H1 (cell line): Measurements from ENCODE around the gene LSR. TPM values are rescaled to one million over a fixed set of nuclear protein-coding genes. Genes with fewer than 3 reads are reported as not detected.

Experiments
- CTCF ChIA-PET: fragments of 300-600 bp; sonication (Branson Sonifier 250); formaldehyde crosslinking; loops from one replicate; lab custom pipeline; 2021; ENCODE audit not compliant: partially characterized antibody; lab: Charles Lee
- POLR2A ChIA-PET: fragments of 300-600 bp; sonication (Branson Sonifier 250); formaldehyde crosslinking; loops from one replicate; lab custom pipeline; 2021; ENCODE audit warnings: inconsistent platforms; ENCODE audit not compliant: partially characterized antibody; lab: Charles Lee
- DNase-seq, 2 experiments: peaks; one replicate each; pipeline versions ENCODE4 v3.0.0 to v3.0.0-alpha.2; 2010 to 2022; ENCODE audit warnings: low spot score in 2 of 2, low read depth in 1 of 2, mixed read lengths in 1 of 2
- FAIRE-seq: peaks from 2 replicates; lab custom pipeline; 2011; peaks lifted over from hg19 to GRCh38; lab: Jason Lieb, UNC
- H2AFZ ChIP-seq: 2 replicates; pipeline ENCODE4 v1.8.1; 2012; ENCODE audit warnings: low read length, inconsistent platforms
- H2AK5ac ChIP-seq: 2 replicates; pipeline ENCODE4 v1.6.1; 2013; ENCODE audit warnings: low read depth, low read length
- H2BK120ac ChIP-seq: replicated peaks from 2 replicates; pipeline ENCODE3; 2013; ENCODE audit warnings: low read depth, low read length, inconsistent platforms
- H2BK12ac ChIP-seq: 2 replicates; pipeline ENCODE4 v1.6.1; 2013; ENCODE audit warnings: low read depth, low read length
- H2BK15ac ChIP-seq: 2 replicates; pipeline ENCODE4 v1.6.1; 2013; ENCODE audit warnings: low read length
- H2BK20ac ChIP-seq: 2 replicates; pipeline ENCODE4 v1.6.1; 2013; ENCODE audit warnings: low read length
- H2BK5ac ChIP-seq: 2 replicates; pipeline ENCODE4 v1.6.1; 2013; ENCODE audit warnings: low read depth, low read length
- H3K14ac ChIP-seq: 2 replicates; pipeline ENCODE4 v1.6.1; 2013; ENCODE audit warnings: inconsistent platforms; ENCODE audit not compliant: insufficient read length
- H3K18ac ChIP-seq: 2 replicates; pipeline ENCODE4 v1.6.1; 2013; ENCODE audit warnings: low read length; ENCODE audit errors: extremely low read depth
- H3K23ac ChIP-seq: 2 replicates; pipeline ENCODE4 v1.6.1; 2013; ENCODE audit warnings: inconsistent platforms; ENCODE audit not compliant: insufficient read length
- H3K23me2 ChIP-seq: 2 replicates; pipeline ENCODE4 v1.6.1; 2013; ENCODE audit warnings: low read depth, low read length
- H3K27ac ChIP-seq: 2 replicates; pipeline ENCODE4 v1.6.1; 2011; ENCODE audit warnings: low read depth, low read length, inconsistent platforms
- H3K27me3 ChIP-seq, 4 experiments: replicated peaks in 1 of 4; 1 replicate in 1 of 4; 2 replicates in 3 of 4; pipeline versions ENCODE4 v1.6.1 to v1.8.1; 2011 to 2013; ENCODE audit warnings: low read length in 3 of 4, mild to moderate bottlenecking in 3 of 4, inconsistent platforms in 2 of 4, mixed read lengths in 2 of 4, moderate library complexity in 1 of 4; ENCODE audit not compliant: control insufficient read depth in 3 of 4, insufficient read depth in 3 of 4; ENCODE audit errors: extremely low read depth in 1 of 4
- H3K36me3 ChIP-seq, 4 experiments: 2 replicates each; pipeline versions ENCODE4 v1.6.1 to v1.8.1; 2011 to 2013; ENCODE audit warnings: mild to moderate bottlenecking in 4 of 4, low read length in 3 of 4, moderate library complexity in 2 of 4, control low read depth in 1 of 4, inconsistent platforms in 1 of 4; ENCODE audit not compliant: insufficient read depth in 4 of 4, control insufficient read depth in 2 of 4
- H3K4ac ChIP-seq: replicated peaks from 2 replicates; pipeline ENCODE3; 2013; ENCODE audit warnings: low read length, low read depth, mixed read lengths, inconsistent platforms; ENCODE audit not compliant: insufficient read length
- H3K4me1 ChIP-seq, 4 experiments: replicated peaks in 1 of 4; 1 replicate in 1 of 4; 2 replicates in 3 of 4; pipeline versions ENCODE4 v1.6.1 to v1.8.1; 2011 to 2013; ENCODE audit warnings: low read length in 3 of 4, inconsistent platforms in 2 of 4, mixed read lengths in 1 of 4; ENCODE audit not compliant: insufficient read depth in 4 of 4, control insufficient read depth in 3 of 4
- H3K4me2 ChIP-seq, 2 experiments: 2 replicates each; pipeline versions ENCODE4 v1.6.1 to v1.8.1; 2011 to 2013; ENCODE audit warnings: low read depth in 2 of 2, low read length in 2 of 2, control low read depth in 1 of 2, inconsistent platforms in 1 of 2, mild to moderate bottlenecking in 1 of 2; ENCODE audit not compliant: insufficient read depth in 1 of 2
- H3K4me3 ChIP-seq, 4 experiments: fragments of 200-600, 300-600 bp in 1 of 4; sonication (generic), shearing (Covaris generic), sonication (Bioruptor Twin) in 1 of 4; 2 replicates each; pipeline versions ENCODE4 v1.5.1 to v1.8.1; 2011 to 2016; ENCODE audit warnings: low read length in 4 of 4, low read depth in 3 of 4, control low read depth in 2 of 4, inconsistent platforms in 2 of 4, mild to moderate bottlenecking in 2 of 4, mixed read lengths in 1 of 4, moderate library complexity in 1 of 4; ENCODE audit not compliant: insufficient read depth in 2 of 4; ENCODE audit errors: extremely low read depth in 1 of 4
- H3K56ac ChIP-seq: replicated peaks from 2 replicates; pipeline ENCODE3; 2013; ENCODE audit warnings: low read depth, mild to moderate bottlenecking, mixed read lengths, low read length, inconsistent platforms; ENCODE audit not compliant: insufficient read length
- H3K79me1 ChIP-seq: 2 replicates; pipeline ENCODE4 v1.6.1; 2013; ENCODE audit warnings: low read depth, low read length, control low read depth
- H3K79me2 ChIP-seq, 2 experiments: 2 replicates each; pipeline versions ENCODE4 v1.6.1 to v1.8.1; 2012 to 2013; ENCODE audit warnings: low read length in 2 of 2, mild to moderate bottlenecking in 2 of 2, inconsistent platforms in 1 of 2; ENCODE audit not compliant: insufficient read depth in 2 of 2, control insufficient read depth in 1 of 2
- H3K9ac ChIP-seq, 4 experiments: replicated peaks in 1 of 4; 1 replicate in 1 of 4; 2 replicates in 3 of 4; pipeline versions ENCODE4 v1.6.1 to v1.8.1; 2011 to 2013; ENCODE audit warnings: low read depth in 3 of 4, low read length in 3 of 4, control low read depth in 2 of 4, mild to moderate bottlenecking in 2 of 4, moderate library complexity in 2 of 4, inconsistent platforms in 1 of 4; ENCODE audit errors: extremely low read depth in 1 of 4
- H3K9me3 ChIP-seq, 2 experiments: 2 replicates each; pipeline versions ENCODE4 v1.6.1 to v1.8.1; 2012 to 2013; ENCODE audit warnings: mild to moderate bottlenecking in 2 of 2, moderate library complexity in 2 of 2, control low read depth in 1 of 2, inconsistent platforms in 1 of 2, low read depth in 1 of 2, low read length in 1 of 2, mixed read lengths in 1 of 2; ENCODE audit not compliant: insufficient read depth in 2 of 2
- H4K20me1 ChIP-seq, 2 experiments: replicated peaks in 1 of 2; 2 replicates each; pipeline versions ENCODE3 to v1.8.1; 2011 to 2013; ENCODE audit warnings: inconsistent platforms in 2 of 2, low read length in 2 of 2, mild to moderate bottlenecking in 1 of 2; ENCODE audit not compliant: insufficient read depth in 2 of 2, control insufficient read depth in 1 of 2
- H4K5ac ChIP-seq: 2 replicates; pipeline ENCODE4 v1.6.1; 2013; ENCODE audit warnings: low read length, low read depth, mixed read lengths, inconsistent platforms; ENCODE audit not compliant: insufficient read length
- H4K8ac ChIP-seq: 2 replicates; pipeline ENCODE4 v1.8.0; 2013; ENCODE audit warnings: mild to moderate bottlenecking, moderate library complexity, low read length, inconsistent platforms; ENCODE audit not compliant: insufficient read depth; ENCODE audit errors: extremely low read depth
- H4K91ac ChIP-seq: replicated peaks from 2 replicates; pipeline ENCODE3; 2013; ENCODE audit warnings: low read length, mixed read lengths, inconsistent platforms; ENCODE audit not compliant: insufficient read length
- CBX8 ChIP-seq: fragments of 300-800, 300-1000 bp; sonication (generic); IDR thresholded peaks from 2 replicates; pipeline ENCODE4 v1.7.1; 2016; ENCODE audit warnings: low read depth, low read length, borderline replicate concordance
- CEBPB ChIP-seq: IDR thresholded peaks from 2 replicates; pipeline ENCODE4 v1.6.1; 2012; ENCODE audit warnings: low read depth, low read length
- CTCF ChIP-seq, 3 experiments: IDR thresholded peaks; 1 replicate in 2 of 3; 2 replicates in 1 of 3; pipeline versions ENCODE4 v1.5.1 to v1.6.1; 2011; ENCODE audit warnings: low read length in 3 of 3, mild to moderate bottlenecking in 3 of 3, inconsistent platforms in 2 of 3, low read depth in 1 of 3, moderate library complexity in 1 of 3; ENCODE audit not compliant: insufficient read depth in 1 of 3; ENCODE audit errors: control extremely low read depth in 1 of 3
- E2F6 ChIP-seq: IDR thresholded peaks from 2 replicates; pipeline ENCODE4 v1.6.1; 2012; ENCODE audit warnings: inconsistent platforms
- FOSL1 ChIP-seq: IDR thresholded peaks from 2 replicates; pipeline ENCODE4 v1.6.1; 2011; ENCODE audit warnings: mild to moderate bottlenecking, low read depth, low read length, moderate library complexity; ENCODE audit not compliant: insufficient read depth
- GABPA ChIP-seq: IDR thresholded peaks from 2 replicates; pipeline ENCODE4 v1.6.1; 2011; ENCODE audit warnings: mild to moderate bottlenecking, low read length, moderate library complexity, borderline replicate concordance; ENCODE audit not compliant: insufficient read depth
- RNF2 ChIP-seq: fragments of 200-900, 300-1000 bp; sonication (generic); IDR thresholded peaks from 2 replicates; pipeline ENCODE4 v1.7.1; 2016; ENCODE audit warnings: borderline replicate concordance, low read depth, mild to moderate bottlenecking, antibody characterized with exemption, low read length; ENCODE audit not compliant: poor library complexity, severe bottlenecking; ENCODE audit errors: missing control alignments
- USF2 ChIP-seq: IDR thresholded peaks from 2 replicates; pipeline ENCODE4 v1.6.1; 2011; ENCODE audit warnings: low read length, improper control_type of control experiment
- WGBS, 2 experiments: shearing (Covaris generic) in 1 of 2; methylation state at CpG; one replicate each; pipeline versions ENCODE4 v1.1.6 to v1.1.7; 2013 to 2015; ENCODE audit warnings: low lambda C conversion rate in 2 of 2, mixed read lengths in 2 of 2, inconsistent platforms in 1 of 2, low coverage in 1 of 2, missing lambda C conversion rate in 1 of 2; ENCODE audit not compliant: insufficient replicate concordance in 2 of 2, insufficient coverage in 1 of 2, insufficient read length in 1 of 2; ENCODE audit errors: extremely low coverage in 1 of 2, missing lambda C conversion rate in 1 of 2; 5-methylcytosine and 5-hydroxymethylcytosine counted together
- polyA plus RNA-seq, 7 experiments: library from polyadenylated mRNA; depleted of rRNA in 3 of 7; stranded (reverse) in 5 of 7; unstranded in 2 of 7; fragments of >200 nt in 5 of 7; fragments of 200-250 nt in 2 of 7; gene quantifications; 1 replicate in 5 of 7; 2 replicates in 1 of 7; 4 replicates in 1 of 7; pipeline versions ENCODE4 v1.2.1 to v1.2.3, GENCODE V29; 2011 to 2013; ENCODE audit warnings: missing spikeins in 2 of 7, mixed read lengths in 2 of 7
- total RNA-seq: library from RNA; stranded (reverse); fragmentation: NEBNext Ultra II Directional; extraction: Animal tissue kit (Norgen Biotek cat#: 25700); gene quantifications from 2 replicates; pipeline ENCODE4 v1.2.1, GENCODE V29; 2021

The LSR gene
- total and polyA plus RNA-seq, 2 of the 8 experiments (the other 6 are each of a cell fraction or from before 2014, with no cell fraction given) = 159 to 186 TPM

GRCh38 chr19:35240327-35240726 is 8.5 kb upstream of the LSR start:
- H3K9ac ChIP-seq = no peak overlapping the region
- no peaks in the 10 kb centered on the region for H3K36me3 ChIP-seq
- no peak overlapping the region for H3K14ac ChIP-seq
- H4K91ac ChIP-seq = no peak overlapping the region
- H3K18ac ChIP-seq = no peak overlapping the region
- H2BK120ac ChIP-seq = no peak overlapping the region
- H4K8ac ChIP-seq = no peak overlapping the region
- H2AK5ac ChIP-seq = no peak overlapping the region
- peaks cover 9 to 14% of the 10 kb centered on the region in 2 experiments; a peak in 3 of 4 replicates for H3K9me3 ChIP-seq
- no peak overlapping the region for H2BK15ac ChIP-seq
- H2BK12ac ChIP-seq = no peak overlapping the region
- H3K23ac ChIP-seq = no peak overlapping the region
- H3K27ac ChIP-seq = no peak overlapping the region
- DNase-seq (no peak), FAIRE-seq (no peak)
- no peak overlapping the region for H3K56ac ChIP-seq
- no peak overlapping the region for H3K4me2 ChIP-seq
- H2BK5ac ChIP-seq = no peak overlapping the region
- H3K79me2 ChIP-seq = no peaks in the 10 kb centered on the region
- ChIA-PET POLR2A (no interaction called here), CTCF (interaction anchor here (0.7 to 5.7 kb wide), 2 partner anchors 13 to 89 kb away, joined by 3 to 16 read pairs; partner anchors contain the start of gene FAM187B)
- no peak overlapping the region for H3K4ac ChIP-seq
- 0 out of 7 replicates have a peak, but pooled peaks cover 0 to 1% (median 0%) of the 10 kb centered on the region in 4 experiments for H3K27me3 ChIP-seq
- 67% methylated on average over 1 of the region's 1 CpG; no CpG with 5 or more reads in 1 of the 2 experiments for WGBS, 2 experiments
- H3K79me1 ChIP-seq = no peaks in the 10 kb centered on the region
- H3K4me1 ChIP-seq = no peaks in the 10 kb centered on the region
- no peak overlapping the region for H3K4me3 ChIP-seq
- H2BK20ac ChIP-seq = no peak overlapping the region
- no peaks in the 10 kb centered on the region for H4K20me1 ChIP-seq
- no peaks in the 10 kb centered on the region for H3K23me2 ChIP-seq
- no peak overlapping the region for H4K5ac ChIP-seq
- H2AFZ ChIP-seq = no peak overlapping the region
- TF ChIP-seq RNF2 (no peak), FOSL1 (no peak), CEBPB (no peak), E2F6 (no peak), USF2 (no peak), CTCF (IDR thresholded peaks at IDR 0.05; ENCODE audit: control extremely low read depth in 1 of 3, insufficient read depth in 1 of 3, low read depth in 1 of 3, low read length in 3 of 3) (no peak), CBX8 (no peak), GABPA (no peak)
